HG03558 (cell line): ENCODE results near the gene SLC22A3.
"Not testable (repeated sequence)": the region's sequence is repeated elsewhere in the genome, so short reads cannot be mapped to it uniquely, and the experiment has no call there.

Experiments
- ATAC-seq: cut with Tn5 transposase; IDR thresholded peaks from one replicate; pipeline ENCODE4 v1.9.1; 2021; ENCODE audit warnings: moderate number of reproducible peaks; ENCODE audit not compliant: unreplicated experiment; ENCODE audit errors: extremely low read depth

SLC22A3 gene

GRCh38 chr6:160367798-160368547 lies 19.8 kb downstream of the SLC22A3 start:
- ATAC-seq, result no peak

DNA sequence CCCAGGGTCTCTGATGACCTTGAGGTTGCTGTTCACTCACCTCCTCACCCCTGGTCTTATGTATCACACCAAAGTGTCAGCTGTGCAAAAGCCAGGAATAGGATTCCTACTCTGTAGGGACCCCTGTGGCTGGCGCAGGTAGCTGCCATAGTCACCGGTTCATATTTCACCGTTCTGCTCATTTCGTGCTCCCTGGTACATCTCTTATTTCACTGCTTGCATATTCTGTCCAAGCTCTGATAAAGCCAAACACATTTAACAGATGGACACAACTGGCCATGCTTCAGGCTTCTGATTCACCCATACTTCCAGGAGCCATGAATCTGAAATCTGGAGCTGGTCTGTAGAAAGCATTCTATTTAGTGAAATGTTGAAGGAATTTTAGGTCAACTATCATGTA lies 20.5 kb downstream of the SLC22A3 start:
- ATAC-seq, result no peak

DNA sequence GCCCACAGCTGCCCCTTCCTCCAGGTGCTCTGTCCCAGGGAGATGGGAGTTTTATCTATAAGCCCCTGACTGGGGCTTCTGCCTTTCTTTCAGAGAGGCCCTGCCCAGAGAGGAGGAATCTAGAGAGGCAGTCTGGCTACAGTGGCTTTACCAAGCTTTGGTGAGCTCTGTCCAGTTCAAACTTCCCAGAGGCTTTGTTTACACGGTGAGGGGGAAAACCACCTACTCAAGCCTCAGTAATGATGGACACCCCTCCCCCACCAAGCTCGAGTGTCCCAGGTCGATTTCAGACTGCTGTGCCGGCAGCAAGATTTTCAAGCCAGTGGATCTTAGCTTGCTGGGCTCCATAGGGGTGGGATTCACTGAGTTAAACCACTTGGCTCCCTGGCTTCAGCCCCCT lies 25.4 kb downstream of the SLC22A3 start:
- ATAC-seq, result not testable (repeated sequence)

GRCh38 chr6:160374836-160375560 lies 26.8 kb downstream of the SLC22A3 start:
- ATAC-seq, result no peak

GRCh38 chr6:160375561-160375949 lies 27.4 kb downstream of the SLC22A3 start:
- ATAC-seq, result no peak

DNA sequence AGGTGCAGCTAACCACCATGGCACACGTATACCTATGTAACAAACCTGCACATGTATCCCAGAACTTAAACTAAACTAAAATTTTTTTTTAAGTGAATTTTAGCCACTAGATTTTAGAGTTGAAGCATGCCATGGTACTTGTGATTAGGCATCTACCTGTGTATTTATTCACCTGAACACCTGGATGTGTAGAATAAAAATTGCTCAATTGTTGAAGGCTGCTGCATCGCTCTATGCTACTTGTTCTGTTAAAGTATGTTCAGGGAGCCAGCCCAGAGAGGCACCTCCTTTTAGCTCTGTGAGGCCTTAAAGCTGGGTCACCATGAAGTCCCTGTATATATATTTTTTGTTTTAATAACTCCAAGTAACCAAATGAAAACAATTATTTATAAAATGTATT lies 28.3 kb downstream of the SLC22A3 start:
- no peak for ATAC-seq

GRCh38 chr6:160378218-160378617 lies 30.0 kb downstream of the SLC22A3 start:
- no peak for ATAC-seq

DNA sequence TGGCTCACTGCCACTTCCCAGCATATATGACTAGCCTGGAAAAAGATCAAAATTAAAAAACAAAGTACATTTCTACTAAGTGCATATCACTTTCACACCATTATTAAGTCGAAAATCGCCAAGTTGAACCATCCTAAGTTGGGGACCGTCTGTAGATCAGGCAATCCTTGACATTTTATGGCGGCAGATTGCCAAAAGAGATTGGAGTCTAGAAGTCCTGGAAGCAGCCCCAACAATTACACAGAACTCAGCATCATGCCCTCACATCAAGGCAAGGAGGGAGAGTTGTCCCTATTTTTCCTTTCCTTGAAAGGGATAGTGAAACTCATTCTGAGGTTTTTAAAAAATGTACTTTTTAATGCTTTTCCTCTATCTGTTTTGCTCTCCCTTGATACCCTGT lies 30.7 kb downstream of the SLC22A3 start:
- ATAC-seq, result no peak

- ATAC-seq, result no peak
Observed at GRCh38 chr6:160379466-160379865, 31.3 kb downstream of the SLC22A3 start.

- ATAC-seq, result no peak
Observed at GRCh38 chr6:160382946-160383345, 34.8 kb downstream of the SLC22A3 start.

DNA sequence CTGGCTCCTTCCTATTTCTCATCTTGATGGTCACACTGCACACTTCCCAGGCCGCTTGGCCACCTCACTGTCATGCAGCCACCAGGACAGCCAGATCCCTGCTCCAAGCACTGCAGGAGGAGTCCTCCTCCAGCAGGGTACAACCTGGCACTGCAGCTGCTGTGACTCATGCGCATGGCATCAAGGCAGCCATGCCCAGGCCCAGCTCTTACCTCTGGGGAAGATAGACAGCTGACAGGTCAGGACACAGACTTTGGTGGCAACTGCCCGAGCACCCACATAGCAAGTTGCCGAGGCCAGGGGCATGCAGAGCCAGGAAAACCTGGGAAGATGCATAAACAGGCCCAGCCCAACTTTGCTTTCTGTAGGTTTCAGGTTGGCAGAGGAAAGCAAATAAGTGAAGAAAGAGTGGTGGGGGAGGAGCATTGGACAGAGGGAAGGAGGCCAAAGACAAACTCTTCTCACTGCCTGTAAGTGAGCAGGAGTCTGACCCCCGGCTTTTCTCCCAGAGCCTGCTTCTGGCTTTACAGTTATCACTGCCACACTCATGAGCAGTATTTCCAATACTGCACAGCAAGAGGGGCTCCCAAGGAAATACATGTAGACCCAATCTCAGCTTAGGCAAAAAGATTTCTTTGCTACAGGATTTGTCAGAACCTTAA lies 38.8 kb downstream of the SLC22A3 start:
- ATAC-seq, result no peak

GRCh38 chr6:160387916-160388643 lies 39.9 kb downstream of the SLC22A3 start:
- ATAC-seq, result no peak

DNA sequence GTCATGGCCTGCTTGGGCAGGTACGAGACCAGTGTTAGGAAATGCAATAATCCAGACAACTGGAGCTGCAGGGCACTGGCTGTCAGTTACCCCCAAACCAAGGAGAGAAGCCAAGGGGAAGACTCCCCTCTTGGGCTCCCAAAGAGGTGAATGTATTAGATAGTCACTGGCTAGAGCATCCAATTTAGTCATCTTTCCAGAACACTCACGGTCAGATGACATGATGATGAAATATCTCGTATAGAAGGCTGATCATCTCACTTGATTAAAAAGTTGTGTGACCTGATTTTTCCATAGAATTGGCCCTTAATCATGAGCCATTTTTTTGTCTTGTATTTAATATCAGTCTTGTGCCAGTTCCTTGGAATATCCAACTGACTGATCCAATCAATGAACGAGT lies 40.7 kb downstream of the SLC22A3 start:
- ATAC-seq, result no peak

DNA sequence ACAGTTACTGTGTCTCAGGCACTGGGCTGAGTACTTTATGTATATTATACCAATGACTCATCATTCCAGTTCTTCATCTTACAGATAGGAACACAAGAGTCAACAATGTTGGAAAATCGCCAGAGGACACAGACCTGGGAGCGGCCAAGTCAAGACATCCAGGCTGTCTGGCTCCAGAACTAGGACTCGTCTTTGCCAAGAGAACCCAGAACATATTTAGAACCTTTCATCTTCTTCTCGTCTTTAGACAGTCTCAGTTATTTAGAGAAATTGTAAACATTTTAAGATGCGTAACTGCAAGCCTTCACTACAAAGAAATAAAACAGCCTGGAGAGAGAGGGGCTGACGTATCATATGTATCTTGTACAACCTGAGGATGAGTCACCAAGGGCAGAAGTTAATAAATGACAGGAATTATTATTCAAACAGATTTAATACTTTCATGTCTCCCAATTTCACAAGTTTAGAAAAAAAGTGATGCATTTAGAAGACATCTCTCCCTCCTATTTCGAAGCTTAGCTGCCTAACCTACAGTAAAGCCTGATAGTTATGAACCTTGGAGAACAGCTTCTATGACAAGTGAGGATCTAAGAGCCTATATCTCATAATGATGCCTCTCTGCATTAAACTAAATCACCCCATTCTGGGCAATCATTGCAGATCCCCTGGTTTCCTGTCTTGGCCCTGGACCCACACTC lies 43.4 kb downstream of the SLC22A3 start:
- no peak for ATAC-seq

- ATAC-seq, result not testable (repeated sequence)
Observed at GRCh38 chr6:160393442-160393841, 45.3 kb downstream of the SLC22A3 start.

DNA sequence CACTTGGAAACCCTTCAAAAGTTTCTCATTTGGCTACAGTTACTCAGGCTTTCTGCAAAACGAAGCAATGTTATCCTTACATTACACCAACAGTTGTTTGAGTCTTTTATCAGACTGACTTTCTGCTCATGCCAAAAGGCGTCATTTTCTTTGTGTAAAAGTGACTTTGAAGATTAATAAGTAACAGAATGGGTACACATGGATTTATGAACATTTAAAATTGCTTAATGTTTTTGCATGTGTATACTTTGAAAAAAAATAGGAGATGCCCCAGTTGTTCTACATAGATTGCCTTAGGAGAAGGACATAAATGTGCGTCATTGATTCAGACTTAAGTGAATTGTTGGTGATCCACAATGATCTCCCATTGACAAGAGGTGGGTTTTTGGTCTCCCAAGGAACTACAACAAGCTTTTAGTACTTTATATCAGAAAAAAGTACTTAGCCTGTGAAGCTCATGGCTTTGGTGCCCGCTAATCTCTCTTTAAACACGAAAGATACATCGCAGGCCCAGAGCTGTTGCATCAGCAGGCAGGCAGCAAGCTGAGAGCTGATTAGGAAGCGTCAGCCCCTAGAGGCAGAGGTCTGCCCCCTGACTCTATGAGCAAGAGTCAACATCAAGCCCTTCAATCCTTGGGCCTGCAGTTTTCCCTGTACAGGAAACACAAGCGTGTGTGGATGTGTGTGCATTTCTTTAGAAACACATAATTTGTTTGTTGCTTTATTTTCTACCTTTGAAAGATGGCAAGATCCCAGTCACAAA lies 45.9 kb downstream of the SLC22A3 start:
- ATAC-seq, result no peak

GRCh38 chr6:160394654-160395035 lies 46.5 kb downstream of the SLC22A3 start:
- ATAC-seq, result no peak

DNA sequence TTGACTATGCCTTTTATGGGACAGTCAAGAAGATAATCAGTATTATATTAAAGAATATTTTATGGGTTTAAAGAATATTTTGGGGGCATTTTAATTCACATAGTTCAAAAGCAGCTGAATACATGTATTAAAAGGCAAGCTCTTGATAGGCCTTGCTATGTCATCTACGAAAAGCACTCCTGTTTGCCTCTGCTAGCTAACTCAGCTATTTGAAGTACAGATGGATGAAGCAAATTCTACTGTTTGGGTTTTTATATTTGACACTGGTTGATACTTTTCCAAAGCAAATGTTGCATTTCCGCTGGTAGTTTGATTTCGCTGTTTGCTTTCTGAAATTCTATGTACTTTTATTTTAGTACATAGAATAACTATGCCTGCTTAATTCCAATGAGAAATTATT lies 47.0 kb downstream of the SLC22A3 start:
- no peak for ATAC-seq

DNA sequence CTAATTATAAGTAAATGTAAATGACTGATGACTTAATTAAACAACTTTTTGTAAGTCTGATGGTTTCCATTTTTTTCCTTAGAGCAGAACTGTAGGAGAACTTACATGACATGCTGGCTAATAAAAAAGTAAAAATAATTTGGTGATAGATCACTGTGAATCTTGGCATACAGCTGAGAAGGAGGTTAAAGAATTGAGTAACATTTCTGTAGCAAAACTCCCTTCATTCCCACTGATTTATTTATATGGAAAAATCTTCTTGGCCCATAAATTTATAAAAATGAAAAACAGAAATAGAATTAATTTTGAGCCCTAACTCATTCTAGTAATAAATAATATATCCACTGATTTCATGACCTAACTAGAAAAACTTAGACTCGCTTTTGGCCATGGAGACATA lies 48.1 kb downstream of the SLC22A3 start:
- ATAC-seq, result no peak
